DND-41 (cell line): ENCODE measurements around the gene CITED1.

Experiments
- ATAC-seq: fragments of 200-7000 bp; cut with Tn5 transposase; 3 replicates; pipeline ENCODE4 v1.9.1; 2021; ENCODE audit warnings: low read depth; ENCODE audit not compliant: insufficient read depth
- DNase-seq: peaks from one replicate; pipeline ENCODE4 v3.0.0-alpha.2; 2020
- H2AFZ ChIP-seq: 2 replicates; pipeline ENCODE4 v1.6.0; 2012; ENCODE audit warnings: low read depth, low read length
- H3K27ac ChIP-seq: 2 replicates; pipeline ENCODE4 v1.5.1; 2012; ENCODE audit warnings: low read length, inconsistent platforms
- H3K27me3 ChIP-seq: fragments of 200-600 bp; sonication (generic); 2 replicates; pipeline ENCODE4 v1.6.0; 2012; ENCODE audit warnings: low read length, mild to moderate bottlenecking, inconsistent platforms; ENCODE audit not compliant: insufficient read depth, poor library complexity
- H3K36me3 ChIP-seq: 2 replicates; pipeline ENCODE4 v1.5.1; 2012; ENCODE audit warnings: low read length, inconsistent platforms; ENCODE audit not compliant: insufficient read depth
- H3K4me1 ChIP-seq: 2 replicates; pipeline ENCODE4 v1.5.1; 2012; ENCODE audit warnings: mild to moderate bottlenecking, low read length; ENCODE audit not compliant: insufficient read depth
- H3K4me2 ChIP-seq: 2 replicates; pipeline ENCODE4 v1.6.0; 2012; ENCODE audit warnings: mild to moderate bottlenecking, moderate library complexity, low read length, inconsistent platforms; ENCODE audit not compliant: insufficient read depth
- H3K4me3 ChIP-seq, 2 experiments: fragments of 200-600 bp in 1 of 2; shearing (Covaris generic) in 1 of 2; 2 replicates each; pipeline ENCODE4 v1.5.1; 2012 to 2016; ENCODE audit warnings: inconsistent platforms in 2 of 2, low read length in 2 of 2, mild to moderate bottlenecking in 2 of 2, low read depth in 1 of 2, moderate library complexity in 1 of 2
- H3K79me2 ChIP-seq: 2 replicates; pipeline ENCODE4 v1.6.0; 2012; ENCODE audit warnings: low read length, inconsistent platforms; ENCODE audit not compliant: insufficient read depth
- H3K9ac ChIP-seq: 2 replicates; pipeline ENCODE4 v1.6.0; 2012; ENCODE audit warnings: low read depth, mild to moderate bottlenecking, inconsistent platforms, low read length, moderate library complexity
- H3K9me3 ChIP-seq: 2 replicates; pipeline ENCODE4 v1.5.1; 2012; ENCODE audit warnings: low read length, moderate library complexity, mild to moderate bottlenecking, inconsistent platforms; ENCODE audit not compliant: insufficient read depth, severe bottlenecking
- H4K20me1 ChIP-seq: 2 replicates; pipeline ENCODE4 v1.6.0; 2012; ENCODE audit warnings: low read length; ENCODE audit not compliant: insufficient read depth
- CTCF ChIP-seq: IDR thresholded peaks from 2 replicates; pipeline ENCODE4 v1.5.1; 2012; ENCODE audit warnings: borderline replicate concordance, low read length, moderate library complexity, mild to moderate bottlenecking; ENCODE audit not compliant: poor library complexity, severe bottlenecking; ENCODE audit errors: extremely low read depth
- EZH2 ChIP-seq: IDR thresholded peaks from 3 replicates; pipeline ENCODE4 v1.6.1; 2012; ENCODE audit warnings: borderline replicate concordance, low read depth, mild to moderate bottlenecking, moderate library complexity, low read length, inconsistent platforms; ENCODE audit not compliant: severe bottlenecking

CITED1 gene

DNA sequence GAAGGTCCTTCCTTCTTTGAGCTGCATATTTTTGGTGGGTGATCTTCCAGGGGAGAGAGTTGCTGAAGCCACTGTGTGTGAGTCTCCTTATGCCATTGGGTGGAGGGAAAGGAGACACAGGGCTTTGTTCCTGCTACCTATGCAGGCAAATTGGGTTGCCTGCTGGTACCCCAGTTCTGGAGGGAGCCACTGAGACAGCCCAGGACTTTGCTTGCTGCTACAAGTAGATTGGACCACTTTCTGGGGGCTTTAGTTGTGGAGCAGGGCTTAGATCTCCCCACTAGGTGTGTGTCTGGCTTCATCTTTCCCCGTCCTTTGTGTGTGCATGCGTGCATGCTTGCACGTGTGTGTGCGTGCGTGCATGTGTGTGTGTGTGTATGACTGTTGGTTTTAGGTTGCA, 10.0 kb downstream of the CITED1 start:
- DNase-seq (no peak), ATAC-seq (no peak)
- Histone ChIP-seq H3K4me3 (no peak overlapping the region), H3K4me2 (no peak overlapping the region), H3K27ac (no peak overlapping the region), H2AFZ (no peak overlapping the region), H3K27me3 (no peaks in the 10 kb centered on the region), H3K79me2 (no peaks in the 10 kb centered on the region), H3K9ac (no peak overlapping the region), H3K36me3 (no peaks in the 10 kb centered on the region), H4K20me1 (no peaks in the 10 kb centered on the region), H3K9me3 (no peaks in the 10 kb centered on the region), H3K4me1 (no peaks in the 10 kb centered on the region)
- TF ChIP-seq EZH2 (no peak), CTCF (no peak)

DNA sequence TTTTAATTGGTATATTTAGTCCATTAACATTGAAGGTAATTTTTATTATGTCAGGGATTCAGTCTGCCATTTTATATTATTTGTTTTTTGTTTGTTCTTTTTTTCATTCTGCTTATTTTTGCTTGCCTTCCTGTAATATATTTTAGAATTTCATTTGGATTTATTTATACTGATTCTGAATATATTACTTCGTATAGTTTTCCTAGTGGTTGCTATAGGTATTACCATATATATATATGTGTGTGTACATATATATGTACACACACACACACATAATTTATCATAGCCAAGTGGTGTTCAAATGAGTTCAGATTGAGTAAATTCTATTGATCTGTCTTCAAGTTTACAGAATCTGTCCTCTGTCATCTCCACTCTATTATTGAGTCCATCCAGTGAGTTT, 11.2 kb downstream of the CITED1 start:
- Histone ChIP-seq H3K4me1 (no peaks in the 10 kb centered on the region), H3K4me2 (no peak overlapping the region)
- DNase-seq: no peak

DNA sequence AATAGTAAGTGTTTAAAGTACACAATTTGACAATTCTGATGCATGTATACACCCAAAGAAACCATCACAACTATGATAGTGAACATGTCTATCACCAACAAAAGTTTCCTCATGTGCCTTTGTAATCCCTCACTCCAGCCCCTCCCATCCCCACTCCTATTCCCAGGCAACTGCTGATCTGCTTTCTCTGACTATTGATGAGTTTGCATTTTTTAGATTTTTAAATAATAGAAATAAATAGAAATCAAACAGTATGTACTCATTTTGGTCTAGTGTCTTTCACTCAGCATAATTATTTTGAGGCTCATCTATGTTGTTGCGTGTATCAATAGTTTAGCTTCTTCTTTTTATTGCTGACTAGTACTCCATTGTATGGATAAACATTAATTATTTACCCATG, 23.4 kb downstream of the CITED1 start:
- TF ChIP-seq CTCF (no peak), EZH2 (no peak)
- Histone ChIP-seq H2AFZ (no peak overlapping the region), H4K20me1 (no peaks in the 10 kb centered on the region), H3K4me1 (peaks cover 1% of the 10 kb centered on the region), H3K36me3 (no peaks in the 10 kb centered on the region), H3K27me3 (no peaks in the 10 kb centered on the region), H3K4me2 (no peak overlapping the region), H3K27ac (no peak overlapping the region), H3K9me3 (no peaks in the 10 kb centered on the region), H3K4me3 (no peak overlapping the region), H3K79me2 (no peaks in the 10 kb centered on the region), H3K9ac (no peak overlapping the region)
- no peak for ATAC-seq
- no peak for DNase-seq

More for the DNA sequence above, 11.2 kb downstream of the CITED1 start:
- no peak overlapping the region for H2AFZ ChIP-seq
- no peaks in the 10 kb centered on the region for H3K36me3 ChIP-seq
- no peaks in the 10 kb centered on the region for H3K9me3 ChIP-seq
- H3K79me2 ChIP-seq: no peaks in the 10 kb centered on the region
- no peak for ATAC-seq
- no peak overlapping the region for H3K4me3 ChIP-seq
- H3K27ac ChIP-seq: no peak overlapping the region
- no peaks in the 10 kb centered on the region for H3K27me3 ChIP-seq
- no peaks in the 10 kb centered on the region for H4K20me1 ChIP-seq
- H3K9ac ChIP-seq: no peak overlapping the region
- TF ChIP-seq CTCF: no peak
- no peak for TF ChIP-seq EZH2

- Histone ChIP-seq H4K20me1 (peaks cover 8% of the 10 kb centered on the region), H3K36me3 (peaks cover 15% of the 10 kb centered on the region), H3K27me3 (no peaks in the 10 kb centered on the region), H3K27ac (no peak overlapping the region), H3K9ac (no peak overlapping the region), H3K4me1 (peaks cover 12% of the 10 kb centered on the region), H2AFZ (no peak overlapping the region), H3K79me2 (peaks cover 17% of the 10 kb centered on the region), H3K9me3 (no peaks in the 10 kb centered on the region), H3K4me2 (no peak overlapping the region), H3K4me3 (no peak overlapping the region)
- no peak for DNase-seq
- no peak for TF ChIP-seq EZH2
- TF ChIP-seq CTCF: no peak
- no peak for ATAC-seq
Measured at GRCh38 chrX:72280321-72280845, 25.3 kb downstream of the CITED1 start.
